ENCODE data around the gene TBC1D20. TPM values are rescaled to one million over a fixed set of nuclear protein-coding genes. Genes with fewer than 3 reads are reported as not detected.
"Not testable (repeated sequence)": the region's sequence is repeated elsewhere in the genome, so short reads cannot be mapped to it uniquely, and the experiment has no call there.

TBC1D20 gene
- total RNA-seq, 2 donors from 2014 or later: 38.0 to 53.1 TPM

- Histone ChIP-seq H3K27me3 (replicated peaks; ENCODE audit: insufficient read depth) (no peaks in the 10 kb centered on the region), H3K4me3 (no peak overlapping the region), H3K27ac (no peak overlapping the region), H3K4me1 (replicated peaks) (no peaks in the 10 kb centered on the region), H3K9me3 (no peaks in the 10 kb centered on the region), H3K36me3 (no peaks in the 10 kb centered on the region)
- no peak for DNase-seq (ENCODE audit: low spot score)
- WGBS: 54% methylated on average over 6 of the region's 6 CpGs
- intact Hi-C loops (cut with DNase I): no loop called here
- TF ChIP-seq POLR2AphosphoS5 (IDR thresholded peaks at IDR 0.05): no peak
- no peak for TF ChIP-seq POLR2A (IDR thresholded peaks at IDR 0.05)
- TF ChIP-seq CTCF (IDR thresholded peaks at IDR 0.05): no peak
Observed at GRCh38 chr20:458776-459175, 3.6 kb downstream of the TBC1D20 start.

GRCh38 chr20:454951-455350 lies 7.4 kb downstream of the TBC1D20 start:
- H3K9me3 ChIP-seq: no peaks in the 10 kb centered on the region
- DNase-seq (ENCODE audit: low spot score): peak; percentile 39
- intact Hi-C loops (cut with DNase I): no loop called here
- TF ChIP-seq POLR2AphosphoS5 (IDR thresholded peaks at IDR 0.05) (peak; percentile 48), CTCF (IDR thresholded peaks at IDR 0.05) (no peak)
- no peaks in the 10 kb centered on the region for H3K4me1 ChIP-seq (replicated peaks)
- no peaks in the 10 kb centered on the region for H3K36me3 ChIP-seq
- no peak overlapping the region for H3K4me3 ChIP-seq
- H3K27me3 ChIP-seq (replicated peaks; ENCODE audit: insufficient read depth): no peaks in the 10 kb centered on the region
- 51% methylated on average over 3 of the region's 3 CpGs for WGBS
- H3K27ac ChIP-seq: peak overlapping the region in 1 of 2 donors; percentile 9

- H3K4me3 ChIP-seq; intact Hi-C loops (cut with DNase I); H3K36me3 ChIP-seq; H3K27ac ChIP-seq; H3K27me3 ChIP-seq (replicated peaks; ENCODE audit: insufficient read depth); DNase-seq (ENCODE audit: low spot score); H3K9me3 ChIP-seq; H3K4me1 ChIP-seq (replicated peaks): not testable (repeated sequence)
- WGBS: 94% methylated on average over 11 of the region's 11 CpGs
Observed at GRCh38 chr20:452021-452420, 10.3 kb downstream of the TBC1D20 start.

GRCh38 chr20:445514-446336 lies 16.6 kb downstream of the TBC1D20 start:
- no peak for DNase-seq (ENCODE audit: low spot score)
- TF ChIP-seq CTCF (IDR thresholded peaks at IDR 0.05) (no peak), POLR2A (IDR thresholded peaks at IDR 0.05) (no peak), POLR2AphosphoS5 (IDR thresholded peaks at IDR 0.05) (no peak)
- no peak overlapping the region for H3K4me3 ChIP-seq
- H3K9me3 ChIP-seq: no peaks in the 10 kb centered on the region
- H3K4me1 ChIP-seq (replicated peaks): no peaks in the 10 kb centered on the region
- H3K27ac ChIP-seq: no peak overlapping the region
- no peaks in the 10 kb centered on the region for H3K27me3 ChIP-seq (replicated peaks; ENCODE audit: insufficient read depth)
- peaks cover 4 to 7% of the 10 kb centered on the region in 2 donors for H3K36me3 ChIP-seq
- 82% methylated on average over 5 of the region's 5 CpGs for WGBS
- intact Hi-C loops (cut with DNase I): no loop called here

GRCh38 chr20:444862-445426 lies 17.4 kb downstream of the TBC1D20 start:
- WGBS: 76% methylated on average over 12 of the region's 12 CpGs
- peaks cover 8 to 15% of the 10 kb centered on the region in 2 donors for H3K36me3 ChIP-seq
- intact Hi-C loops (cut with DNase I): no loop called here
- no peak for DNase-seq (ENCODE audit: low spot score)
- no peaks in the 10 kb centered on the region for H3K9me3 ChIP-seq
- no peaks in the 10 kb centered on the region for H3K27me3 ChIP-seq (replicated peaks; ENCODE audit: insufficient read depth)
- H3K4me1 ChIP-seq (replicated peaks): no peaks in the 10 kb centered on the region
- H3K4me3 ChIP-seq: no peak overlapping the region
- H3K27ac ChIP-seq: no peak overlapping the region
- TF ChIP-seq POLR2A (IDR thresholded peaks at IDR 0.05): no peak
- no peak for TF ChIP-seq POLR2AphosphoS5 (IDR thresholded peaks at IDR 0.05)
- no peak for TF ChIP-seq CTCF (IDR thresholded peaks at IDR 0.05)

Data from prostate gland (tissue), 2 donors.